H9 (cell line): ENCODE results near the gene PIAS2. TPM values are rescaled to one million over a fixed set of nuclear protein-coding genes. Genes with fewer than 3 reads are reported as not detected.

ENCODE experiments used
- DNase-seq: peaks from one replicate; pipeline ENCODE4 v3.0.0-alpha.2; 2017
- H2AFZ ChIP-seq: one replicate; pipeline ENCODE4 v1.6.1; 2013; ENCODE audit warnings: mild to moderate bottlenecking, low read length, control low read depth, moderate library complexity
- H2AK5ac ChIP-seq: 2 replicates; pipeline ENCODE4 v1.6.1; 2013; ENCODE audit warnings: low read length, control low read depth, mixed read lengths; ENCODE audit not compliant: insufficient read length
- H2BK120ac ChIP-seq: one replicate; pipeline ENCODE4 v1.6.1; 2013; ENCODE audit warnings: low read depth, mild to moderate bottlenecking, low read length, control low read depth, inconsistent platforms; ENCODE audit not compliant: poor library complexity, severe bottlenecking
- H2BK12ac ChIP-seq: 2 replicates; pipeline ENCODE4 v1.6.1; 2013; ENCODE audit warnings: low read length, control low read depth, mixed read lengths, low read depth; ENCODE audit not compliant: insufficient read length
- H2BK15ac ChIP-seq: 2 replicates; pipeline ENCODE4 v1.6.1; 2013; ENCODE audit warnings: low read depth, low read length, control low read depth
- H2BK20ac ChIP-seq: one replicate; pipeline ENCODE4 v1.6.1; 2013; ENCODE audit warnings: low read depth, mild to moderate bottlenecking, low read length, control low read depth, inconsistent platforms; ENCODE audit not compliant: poor library complexity, severe bottlenecking
- H2BK5ac ChIP-seq: 2 replicates; pipeline ENCODE4 v1.6.1; 2013; ENCODE audit warnings: low read length, control low read depth, mixed read lengths; ENCODE audit not compliant: insufficient read length
- H3K14ac ChIP-seq: 2 replicates; pipeline ENCODE4 v1.6.1; 2013; ENCODE audit warnings: low read length, control low read depth; ENCODE audit not compliant: insufficient read depth
- H3K18ac ChIP-seq: 2 replicates; pipeline ENCODE4 v1.6.1; 2013; ENCODE audit warnings: low read depth, mild to moderate bottlenecking, mixed read lengths, low read length, control low read depth; ENCODE audit not compliant: insufficient read length
- H3K23ac ChIP-seq: 2 replicates; pipeline ENCODE4 v1.6.1; 2013; ENCODE audit warnings: low read length, control low read depth, mixed read lengths, low read depth; ENCODE audit not compliant: insufficient read length
- H3K23me2 ChIP-seq: 2 replicates; pipeline ENCODE4 v1.6.1; 2013; ENCODE audit warnings: low read depth, mild to moderate bottlenecking, mixed read lengths, low read length, control low read depth; ENCODE audit not compliant: insufficient read length, poor library complexity, severe bottlenecking
- H3K27ac ChIP-seq: 2 replicates; pipeline ENCODE4 v1.5.1; 2013; ENCODE audit warnings: low read length, control low read depth, mixed read lengths, low read depth; ENCODE audit not compliant: insufficient read length
- H3K27me3 ChIP-seq: 2 replicates; pipeline ENCODE4 v1.6.1; 2013; ENCODE audit warnings: low read length, control low read depth, inconsistent platforms; ENCODE audit not compliant: insufficient read depth
- H3K4ac ChIP-seq: 2 replicates; pipeline ENCODE4 v1.6.1; 2013; ENCODE audit warnings: low read depth, mild to moderate bottlenecking, control low read depth, inconsistent platforms, low read length, moderate library complexity
- H3K4me1 ChIP-seq: 2 replicates; pipeline ENCODE4 v1.6.1; 2013; ENCODE audit warnings: low read length, control low read depth, inconsistent platforms; ENCODE audit not compliant: insufficient read depth
- H3K4me2 ChIP-seq: 2 replicates; pipeline ENCODE4 v1.6.1; 2013; ENCODE audit warnings: low read length, control low read depth, mixed read lengths; ENCODE audit not compliant: insufficient read length, insufficient read depth
- H3K56ac ChIP-seq: 2 replicates; pipeline ENCODE4 v1.6.1; 2013; ENCODE audit warnings: low read depth, mild to moderate bottlenecking, mixed read lengths, low read length, control low read depth; ENCODE audit not compliant: insufficient read length
- H3K79me1 ChIP-seq: 2 replicates; pipeline ENCODE4 v1.6.1; 2013; ENCODE audit warnings: low read depth, mild to moderate bottlenecking, moderate library complexity, low read length, control low read depth, inconsistent platforms; ENCODE audit not compliant: insufficient read depth, poor library complexity, severe bottlenecking
- H3K79me2 ChIP-seq: 2 replicates; pipeline ENCODE4 v1.6.1; 2013; ENCODE audit warnings: low read length, control low read depth, inconsistent platforms; ENCODE audit not compliant: insufficient read depth
- H3K9ac ChIP-seq: 2 replicates; pipeline ENCODE4 v1.6.1; 2013; ENCODE audit warnings: low read length, control low read depth, mixed read lengths; ENCODE audit not compliant: insufficient read length; ENCODE audit errors: extremely low read depth
- H3K9me3 ChIP-seq: one replicate; pipeline ENCODE4 v1.6.1; 2013; ENCODE audit warnings: low read depth, low read length, inconsistent platforms; ENCODE audit not compliant: control insufficient read depth
- H3T11ph ChIP-seq: one replicate; pipeline ENCODE4 v1.6.1; 2013; ENCODE audit warnings: mild to moderate bottlenecking, low read length, control low read depth, inconsistent platforms
- H4K20me1 ChIP-seq: one replicate; pipeline ENCODE4 v1.6.1; 2013; ENCODE audit not compliant: control insufficient read depth, insufficient read length, insufficient read depth
- H4K5ac ChIP-seq: 2 replicates; pipeline ENCODE4 v1.6.1; 2013; ENCODE audit warnings: low read depth, mild to moderate bottlenecking, mixed read lengths, low read length, control low read depth; ENCODE audit not compliant: insufficient read length
- H4K8ac ChIP-seq: replicated peaks from 2 replicates; pipeline ENCODE4 v1.6.1; 2013; ENCODE audit warnings: low read length, control low read depth, mixed read lengths, low read depth; ENCODE audit not compliant: insufficient read length
- H4K91ac ChIP-seq: 2 replicates; pipeline ENCODE4 v1.6.1; 2013; ENCODE audit warnings: low read depth, mild to moderate bottlenecking, moderate library complexity, mixed read lengths, low read length, control low read depth; ENCODE audit not compliant: insufficient read length
- H3K27ac Mint-ChIP-seq, 3 experiments: 2 replicates in 2 of 3; 3 replicates in 1 of 3; pipeline ENCODE4 v1.8.0; 2020 to 2021; ENCODE audit warnings: mixed read lengths in 3 of 3, mild to moderate bottlenecking in 1 of 3, moderate library complexity in 1 of 3
- H3K27me3 Mint-ChIP-seq: 2 replicates; pipeline ENCODE4 v1.8.0; 2021; ENCODE audit warnings: low read depth, mild to moderate bottlenecking, moderate library complexity, mixed read lengths
- H3K36me3 Mint-ChIP-seq, 3 experiments: 2 replicates in 2 of 3; 3 replicates in 1 of 3; pipeline ENCODE4 v1.8.0; 2020 to 2021; ENCODE audit warnings: low read depth in 3 of 3, mixed read lengths in 3 of 3; ENCODE audit not compliant: insufficient read depth in 1 of 3
- H3K4me1 Mint-ChIP-seq, 2 experiments: 2 replicates each; pipeline ENCODE4 v1.8.0; 2020; ENCODE audit warnings: mixed read lengths in 2 of 2
- H3K4me3 Mint-ChIP-seq, 2 experiments: 2 replicates in 1 of 2; 3 replicates in 1 of 2; pipeline ENCODE4 v1.8.0; 2020 to 2021; ENCODE audit warnings: mild to moderate bottlenecking in 2 of 2, mixed read lengths in 2 of 2, moderate library complexity in 1 of 2
- H3K9me3 Mint-ChIP-seq, 2 experiments: 2 replicates in 1 of 2; 3 replicates in 1 of 2; pipeline ENCODE4 v1.8.0; 2020; ENCODE audit warnings: mild to moderate bottlenecking in 2 of 2, mixed read lengths in 2 of 2, moderate library complexity in 1 of 2
- CTCF ChIP-seq: fragments of 200-600 bp; sonication (generic); conservative IDR thresholded peaks from 3 replicates; pipeline ENCODE4 v1.8.0; 2021; ENCODE audit warnings: antibody characterized with exemption, mild to moderate bottlenecking
- WGBS: extraction: QIAGEN DNeasy Blood & Tissue Kit; methylation state at CpG from one replicate; pipeline ENCODE4 v1.1.7; 2013; ENCODE audit warnings: missing lambda C conversion rate, low lambda C conversion rate, mixed read lengths; ENCODE audit not compliant: insufficient read length; ENCODE audit errors: extremely low coverage; 5-methylcytosine and 5-hydroxymethylcytosine counted together
- total RNA-seq: library from RNA; stranded (reverse); gene quantifications from 2 replicates; pipeline ENCODE4 v1.2.1, GENCODE V29; 2021

PIAS2 gene
- total RNA-seq, 1 experiment from 2014 or later, result 58.4 TPM

- Histone ChIP-seq H3K27me3 (no peaks in the 10 kb centered on the region), H2BK20ac (no peak overlapping the region), H4K8ac (no peak overlapping the region), H4K91ac (no peak overlapping the region), H3K23ac (no peak overlapping the region), H3K14ac (no peak overlapping the region), H3K4me1 (no peaks in the 10 kb centered on the region), H3K18ac (no peak overlapping the region), H2BK120ac (no peak overlapping the region), H2AK5ac (no peak overlapping the region), H3K4me2 (no peak overlapping the region), H2BK15ac (no peak overlapping the region), H3K9me3 (no peaks in the 10 kb centered on the region), H2BK12ac (no peak overlapping the region), H4K20me1 (no peaks in the 10 kb centered on the region), H3K23me2 (no peaks in the 10 kb centered on the region), H3K79me1 (no peaks in the 10 kb centered on the region), H3K27ac (no peak overlapping the region), H3K56ac (no peak overlapping the region), H2BK5ac (no peak overlapping the region), H2AFZ (no peak overlapping the region), H3K79me2 (no peaks in the 10 kb centered on the region), H3K9ac (no peak overlapping the region), H4K5ac (no peak overlapping the region), H3K4ac (no peak overlapping the region), H3T11ph (no peak overlapping the region)
- Mint-ChIP-seq H3K36me3 (peaks cover 0 to 3% (median 0%) of the 10 kb centered on the region in 3 experiments; a peak in 1 of 7 replicates), H3K9me3 (no peaks in the 10 kb centered on the region), H3K4me1 (peaks cover 13 to 21% of the 10 kb centered on the region in 2 experiments), H3K4me3 (no peak overlapping the region), H3K27me3 (no peaks in the 10 kb centered on the region), H3K27ac (no peak overlapping the region)
- no peak for DNase-seq
- no peak for TF ChIP-seq CTCF
- WGBS, result no CpG with 5 or more reads among the region's 6 CpGs
These were observed 101.6 kb downstream of the PIAS2 start for GRCh38 chr18:46815661-46816060.
